NCI-H1105 treated with DMSO at 0.1 percent for 48 hours (cell line): ENCODE results near the gene MED16.
A peak's percentile ranks its signal among the peaks of the same experiment; 100 is the strongest.
"Not testable (repeated sequence)": the region's sequence is repeated elsewhere in the genome, so short reads cannot be mapped to it uniquely, and the experiment has no call there.

Experiments
- DNase-seq: peaks from one replicate; lab custom pipeline; 2025; lab: John Stamatoyannopoulos, UW

Gene MED16

DNA sequence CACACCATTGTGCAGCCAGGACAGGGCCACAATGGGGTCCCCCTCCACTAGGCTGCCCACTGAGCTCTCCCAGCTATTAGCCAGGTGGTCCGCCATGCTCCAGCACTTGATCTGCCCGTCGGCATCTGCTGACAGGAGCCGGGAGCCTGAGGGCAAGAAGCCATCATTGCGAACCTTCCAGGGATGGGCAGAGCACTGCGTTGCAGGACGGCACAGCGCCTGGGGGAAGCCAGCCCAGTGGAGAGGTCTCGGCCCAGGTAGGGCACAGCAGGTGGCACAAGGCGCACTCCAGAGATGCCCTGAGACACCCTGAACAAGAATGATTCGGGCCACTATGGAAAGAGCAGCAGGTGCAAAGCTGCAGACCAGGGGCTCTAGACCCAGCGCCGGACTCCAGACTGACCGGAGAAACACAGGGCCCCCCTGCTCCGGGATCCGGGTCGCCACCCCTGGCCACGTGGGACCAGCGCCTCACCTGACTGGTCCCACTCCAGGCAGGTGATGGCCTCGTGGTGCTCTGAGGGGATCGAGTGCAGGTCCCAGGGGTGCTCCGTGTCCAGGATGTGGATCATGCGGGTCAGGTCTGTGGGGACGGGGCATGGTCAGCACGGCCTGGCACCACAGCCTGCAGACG lies 3.2 kb downstream of the MED16 start:
- no peak for DNase-seq

- DNase-seq = no peak
Observed at GRCh38 chr19:888581-889385, 4.2 kb downstream of the MED16 start.

GRCh38 chr19:887599-887998 lies 5.4 kb downstream of the MED16 start:
- DNase-seq = no peak

- no peak for DNase-seq
Observed at GRCh38 chr19:887072-887471, 5.9 kb downstream of the MED16 start.

DNA sequence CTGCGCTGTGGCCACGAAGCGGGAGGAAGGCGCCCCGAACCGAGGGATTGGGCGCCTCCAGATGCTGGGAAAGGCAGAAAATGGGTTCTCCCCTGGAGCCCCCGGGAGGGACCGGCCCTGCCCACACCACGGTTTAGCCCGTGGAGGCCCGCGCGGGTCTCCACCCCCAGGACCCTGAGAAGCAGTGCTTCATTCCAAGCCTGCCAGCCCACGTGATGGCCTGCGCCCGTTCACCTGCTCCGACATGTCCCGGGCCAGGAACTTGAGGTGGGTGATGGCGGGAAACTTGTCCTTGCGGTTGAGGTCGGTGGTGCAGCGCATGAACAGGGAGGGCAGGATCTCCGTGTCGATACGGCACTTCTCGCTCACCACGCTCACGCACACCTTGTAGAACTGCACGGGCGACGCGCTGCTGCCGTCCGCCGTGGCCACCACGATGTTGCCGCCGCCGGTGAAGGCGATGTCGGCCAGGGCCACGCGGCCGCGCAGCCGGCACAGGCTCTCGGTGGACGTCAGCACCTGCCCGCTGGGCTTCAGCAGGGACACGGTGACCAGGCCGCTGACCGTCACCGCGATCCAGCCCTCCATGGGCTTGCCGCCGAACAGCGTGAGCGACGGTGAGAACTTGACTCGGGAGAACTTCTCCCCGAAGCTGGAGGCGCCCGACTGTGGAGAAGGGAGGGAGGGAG lies 7.3 kb downstream of the MED16 start:
- no peak for DNase-seq

GRCh38 chr19:884420-885211 lies 8.4 kb downstream of the MED16 start:
- DNase-seq = no peak

DNA sequence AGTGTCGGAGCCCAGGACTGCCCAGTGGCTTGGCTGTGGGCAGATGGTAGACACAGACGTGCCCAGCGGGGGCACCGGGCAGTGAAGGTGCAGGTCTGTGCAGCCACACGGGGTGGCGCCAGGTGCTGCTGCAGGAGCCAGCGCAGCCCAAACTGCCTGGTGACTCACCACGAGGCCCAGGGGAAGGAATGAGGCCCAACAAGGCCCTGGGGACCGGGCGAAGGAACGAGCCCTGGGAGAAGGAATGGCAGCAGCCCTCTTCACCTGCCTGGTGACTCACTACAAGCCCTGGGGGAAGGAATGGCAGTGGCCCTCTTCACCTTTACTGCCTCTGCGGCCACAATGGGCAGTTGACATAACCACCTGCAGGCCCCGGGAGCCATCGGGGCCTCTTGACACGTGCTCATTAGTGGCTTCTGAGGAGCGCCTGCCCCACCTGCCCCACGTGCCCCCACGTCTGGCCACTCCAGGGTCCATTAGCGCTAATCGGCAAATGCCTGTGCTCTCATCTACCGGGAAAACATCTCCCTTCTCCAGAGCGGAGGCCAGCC lies 9.3 kb downstream of the MED16 start:
- DNase-seq = no peak

- DNase-seq = no peak
Observed at GRCh38 chr19:882871-883497, 10.0 kb downstream of the MED16 start.

- no peak for DNase-seq
Observed at GRCh38 chr19:881385-882071, 11.5 kb downstream of the MED16 start.

DNA sequence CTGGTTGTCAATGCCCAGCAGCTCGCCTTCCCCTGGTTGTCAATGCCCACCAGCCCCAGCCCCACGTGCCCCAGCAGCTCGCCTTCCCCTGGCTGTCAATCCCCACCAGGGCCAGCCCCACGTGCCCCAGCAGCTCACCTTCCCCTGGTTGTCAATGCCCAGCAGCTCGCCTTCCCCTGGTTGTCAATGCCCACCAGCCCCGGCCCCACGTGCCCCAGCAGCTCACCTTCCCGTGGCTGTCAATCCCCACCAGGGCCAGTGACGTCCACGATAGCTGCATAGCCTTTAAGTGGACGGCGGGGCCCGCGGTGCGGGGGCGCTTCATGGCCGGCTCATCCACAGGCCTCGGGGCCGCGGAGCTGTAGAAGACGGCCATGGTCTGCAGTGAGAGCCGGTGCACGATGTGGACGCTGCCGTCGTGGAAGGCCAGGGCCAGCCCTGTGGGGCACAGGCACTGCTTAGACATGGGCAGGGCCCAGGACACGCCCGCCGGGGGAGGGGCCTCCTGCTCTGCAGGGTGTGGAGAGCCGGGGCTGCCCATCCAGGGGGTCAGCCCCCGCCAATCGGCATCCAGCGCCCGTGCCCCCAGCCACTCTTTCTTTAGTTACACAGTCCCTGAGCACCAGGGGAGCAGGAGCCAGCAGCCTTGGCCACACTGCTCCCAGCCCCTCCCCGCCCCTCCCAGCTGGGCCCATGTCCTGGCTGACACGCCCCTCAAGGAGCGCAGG lies 13.1 kb downstream of the MED16 start:
- DNase-seq = no peak

DNA sequence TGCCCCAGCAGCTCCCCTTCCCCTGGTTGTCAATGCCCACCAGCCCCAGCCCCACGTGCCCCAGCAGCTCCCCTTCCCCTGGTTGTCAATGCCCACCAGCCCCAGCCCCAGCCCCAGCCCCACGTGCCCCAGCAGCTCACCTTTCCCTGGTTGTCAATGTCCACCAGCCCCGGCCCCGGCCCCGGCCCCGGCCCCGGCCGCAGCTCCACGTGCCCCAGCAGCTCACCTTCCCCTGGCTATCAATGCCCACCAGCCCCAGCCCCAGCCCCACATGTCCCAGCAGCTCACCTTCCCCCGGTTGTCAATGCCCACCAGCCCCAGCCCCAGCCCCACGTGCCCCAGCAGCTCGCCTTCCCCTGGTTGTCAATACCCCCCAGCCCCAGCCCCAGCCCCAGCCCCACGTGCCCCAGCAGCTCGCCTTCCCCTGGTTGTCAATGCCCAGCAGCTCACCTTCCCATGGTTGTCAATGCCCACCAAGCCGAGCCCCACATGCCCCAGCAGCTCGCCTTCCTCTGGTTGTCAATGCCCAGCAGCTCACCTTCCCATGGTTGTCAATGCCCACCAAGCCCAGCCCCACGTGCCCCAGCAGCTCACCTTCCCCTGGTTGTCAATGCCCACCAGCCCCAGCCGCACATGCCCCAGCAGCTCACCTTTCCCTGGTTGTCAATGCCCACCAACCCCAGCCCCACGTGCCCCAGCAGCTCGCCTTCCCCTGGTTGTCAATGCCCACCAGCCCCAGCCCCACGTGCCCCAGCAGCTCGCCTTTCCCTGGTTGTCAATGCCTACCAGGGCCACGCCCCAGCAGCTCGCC lies 14.0 kb downstream of the MED16 start:
- DNase-seq = not testable (repeated sequence)

GRCh38 chr19:877992-878660 lies 14.9 kb downstream of the MED16 start:
- not testable (repeated sequence) for DNase-seq

- DNase-seq = no peak
Observed at GRCh38 chr19:876780-877314, 16.1 kb downstream of the MED16 start.

GRCh38 chr19:876089-876488 lies 16.9 kb downstream of the MED16 start:
- no peak for DNase-seq

DNA sequence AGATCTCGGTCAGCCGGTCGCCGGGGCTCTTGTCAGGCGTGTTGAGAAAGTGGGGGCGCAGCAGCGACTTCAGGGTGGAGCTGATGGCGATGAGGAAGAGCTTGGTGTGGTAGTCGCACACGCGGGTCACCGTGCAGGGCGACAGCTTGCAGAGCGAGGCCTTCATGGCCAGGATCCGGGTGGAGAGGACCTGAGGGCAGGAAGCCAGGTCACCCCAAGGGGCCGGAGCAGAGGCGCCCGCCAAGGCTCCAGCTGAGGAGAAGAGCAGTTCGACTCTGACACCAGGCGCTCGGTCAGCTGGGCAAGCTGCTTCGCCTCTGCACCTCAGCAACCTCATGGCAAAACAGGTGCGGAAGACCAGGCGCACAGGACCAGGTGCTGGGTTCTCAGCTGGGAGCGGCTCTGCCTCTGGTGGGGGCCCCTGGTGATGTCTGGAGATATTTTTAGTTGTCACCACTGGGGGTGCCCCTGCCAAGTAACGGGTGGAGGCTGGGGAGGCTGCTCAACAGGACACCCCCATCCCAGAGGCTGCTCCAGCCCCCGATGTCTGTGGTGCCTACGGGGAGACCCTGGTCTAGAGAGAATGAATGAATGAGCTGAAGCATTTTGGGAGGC lies 17.6 kb downstream of the MED16 start:
- no peak for DNase-seq

GRCh38 chr19:873561-874041 lies 19.4 kb downstream of the MED16 start:
- no peak for DNase-seq

GRCh38 chr19:873084-873483 lies 19.9 kb downstream of the MED16 start:
- peak; percentile 13 for DNase-seq
